ENCODE data around the gene TMEM219.
"Not testable (repeated sequence)": the region's sequence is repeated elsewhere in the genome, so short reads cannot be mapped to it uniquely, and the experiment has no call there.

TMEM219 gene

GRCh38 chr16:30011714-30012504 is 50.0 kb downstream of the TMEM219 start:
- DNase-seq (ENCODE audit: low read depth in 3 of 3), result no peak

GRCh38 chr16:30012598-30012997 is 50.7 kb downstream of the TMEM219 start:
- not testable (repeated sequence) for DNase-seq (ENCODE audit: low read depth in 3 of 3)

GRCh38 chr16:30015450-30015849 is 53.6 kb downstream of the TMEM219 start:
- DNase-seq (ENCODE audit: low read depth in 3 of 3), result not testable (repeated sequence)

GRCh38 chr16:30016555-30017276 is 54.8 kb downstream of the TMEM219 start:
- DNase-seq (ENCODE audit: low read depth in 3 of 3), result no peak

GRCh38 chr16:30017277-30017656 is 55.4 kb downstream of the TMEM219 start:
- DNase-seq (ENCODE audit: low read depth in 3 of 3), result no peak

- not testable (repeated sequence) for DNase-seq (ENCODE audit: low read depth in 3 of 3)
Observed at GRCh38 chr16:30017937-30018336, 56.1 kb downstream of the TMEM219 start.

- DNase-seq (ENCODE audit: low read depth in 3 of 3), result no peak
Observed at GRCh38 chr16:30018731-30019158, 56.9 kb downstream of the TMEM219 start.

Data from stimulated activated CD4-positive, alpha-beta T cell treated with anti-CD3 and anti-CD28 coated beads, TNF-alpha, amount 100 ng/mL, for 4 hours (primary cell).